BE2C (cell line): ENCODE data around the gene INPP5A.

Source experiments
- DNase-seq: peaks from one replicate; pipeline ENCODE4 v3.0.0-alpha.2; 2020
- H3K27me3 ChIP-seq: fragments of 250-450 bp; sonication (Bioruptor Pico); 2 replicates; pipeline ENCODE4 v1.5.1; 2020; ENCODE audit warnings: mild to moderate bottlenecking
- H3K36me3 ChIP-seq: fragments of 250-450 bp; sonication (Bioruptor Pico); 2 replicates; pipeline ENCODE4 v1.5.1; 2020; ENCODE audit warnings: mild to moderate bottlenecking
- H3K4me1 ChIP-seq: fragments of 250-450 bp; sonication (Bioruptor Pico); 2 replicates; pipeline ENCODE4 v1.5.1; 2020
- H3K4me3 ChIP-seq: 2 replicates; pipeline ENCODE4 v1.5.1; 2011; ENCODE audit warnings: low read depth, low read length
- H3K9me3 ChIP-seq: fragments of 250-450 bp; sonication (Bioruptor Pico); 2 replicates; pipeline ENCODE4 v1.5.1; 2020
- TF ChIP-seq, protein P1 (sequence below): IDR thresholded peaks from 2 replicates; pipeline ENCODE4 v1.5.1; 2012; ENCODE audit warnings: mild to moderate bottlenecking, low read depth, low read length

Gene INPP5A

GRCh38 chr10:132528064-132528691, 9.4 kb upstream of the INPP5A start:
- Histone ChIP-seq H3K4me3 (no peak overlapping the region), H3K4me1 (no peaks in the 10 kb centered on the region), H3K9me3 (no peaks in the 10 kb centered on the region), H3K36me3 (no peaks in the 10 kb centered on the region), H3K27me3 (peaks cover 46% of the 10 kb centered on the region)
- TF ChIP-seq, protein P1, sequence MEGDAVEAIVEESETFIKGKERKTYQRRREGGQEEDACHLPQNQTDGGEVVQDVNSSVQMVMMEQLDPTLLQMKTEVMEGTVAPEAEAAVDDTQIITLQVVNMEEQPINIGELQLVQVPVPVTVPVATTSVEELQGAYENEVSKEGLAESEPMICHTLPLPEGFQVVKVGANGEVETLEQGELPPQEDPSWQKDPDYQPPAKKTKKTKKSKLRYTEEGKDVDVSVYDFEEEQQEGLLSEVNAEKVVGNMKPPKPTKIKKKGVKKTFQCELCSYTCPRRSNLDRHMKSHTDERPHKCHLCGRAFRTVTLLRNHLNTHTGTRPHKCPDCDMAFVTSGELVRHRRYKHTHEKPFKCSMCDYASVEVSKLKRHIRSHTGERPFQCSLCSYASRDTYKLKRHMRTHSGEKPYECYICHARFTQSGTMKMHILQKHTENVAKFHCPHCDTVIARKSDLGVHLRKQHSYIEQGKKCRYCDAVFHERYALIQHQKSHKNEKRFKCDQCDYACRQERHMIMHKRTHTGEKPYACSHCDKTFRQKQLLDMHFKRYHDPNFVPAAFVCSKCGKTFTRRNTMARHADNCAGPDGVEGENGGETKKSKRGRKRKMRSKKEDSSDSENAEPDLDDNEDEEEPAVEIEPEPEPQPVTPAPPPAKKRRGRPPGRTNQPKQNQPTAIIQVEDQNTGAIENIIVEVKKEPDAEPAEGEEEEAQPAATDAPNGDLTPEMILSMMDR: no peak
- DNase-seq: no peak

- no peak for DNase-seq
- Histone ChIP-seq H3K36me3 (no peaks in the 10 kb centered on the region), H3K27me3 (peaks cover 35% of the 10 kb centered on the region), H3K9me3 (no peaks in the 10 kb centered on the region), H3K4me3 (no peak overlapping the region), H3K4me1 (no peaks in the 10 kb centered on the region)
- TF ChIP-seq, protein P1: no peak
Observed at GRCh38 chr10:132532179-132532578, 5.4 kb upstream of the INPP5A start.

DNA sequence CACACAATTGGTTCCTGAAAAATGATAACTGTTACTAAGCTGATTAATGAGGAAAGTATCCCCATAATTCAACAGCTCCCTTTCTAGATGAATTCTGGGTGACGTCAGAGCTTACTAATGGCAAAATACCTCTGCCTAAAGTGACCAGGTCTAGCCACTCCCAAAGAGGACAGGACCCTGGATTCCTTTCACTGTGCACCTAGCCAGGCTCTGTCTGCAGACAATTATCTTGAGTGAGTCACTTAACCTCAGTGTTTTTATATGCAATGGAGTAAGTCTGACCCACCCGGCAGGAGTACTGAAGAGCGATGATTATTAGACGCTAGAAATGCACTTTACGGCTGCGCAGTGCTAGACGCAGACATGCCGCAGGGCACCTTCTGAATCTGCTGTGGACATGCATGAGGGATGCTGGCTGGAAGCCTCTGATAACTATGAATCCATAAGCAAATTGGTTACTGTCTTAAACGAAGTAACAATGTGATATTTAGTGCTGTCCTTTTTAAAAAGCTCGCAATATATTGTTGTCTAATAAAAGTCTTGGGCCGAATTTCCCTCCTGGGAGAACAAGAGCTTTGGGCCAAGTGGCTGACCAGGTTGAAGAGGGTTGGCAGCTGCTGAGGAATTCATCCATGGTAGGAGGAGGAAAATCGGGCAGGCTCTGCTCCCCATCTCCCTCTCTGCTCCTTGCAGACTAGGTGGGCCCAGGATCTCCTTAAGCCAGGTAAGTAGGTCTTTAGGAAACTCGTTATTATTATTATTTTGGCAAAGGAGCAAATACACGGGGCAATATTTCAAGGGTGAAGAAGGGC, 4.6 kb upstream of the INPP5A start:
- no peak for DNase-seq
- TF ChIP-seq, protein P1: no peak
- Histone ChIP-seq H3K27me3 (peaks cover 27% of the 10 kb centered on the region), H3K4me3 (no peak overlapping the region), H3K36me3 (no peaks in the 10 kb centered on the region), H3K9me3 (no peaks in the 10 kb centered on the region), H3K4me1 (no peaks in the 10 kb centered on the region)

DNA sequence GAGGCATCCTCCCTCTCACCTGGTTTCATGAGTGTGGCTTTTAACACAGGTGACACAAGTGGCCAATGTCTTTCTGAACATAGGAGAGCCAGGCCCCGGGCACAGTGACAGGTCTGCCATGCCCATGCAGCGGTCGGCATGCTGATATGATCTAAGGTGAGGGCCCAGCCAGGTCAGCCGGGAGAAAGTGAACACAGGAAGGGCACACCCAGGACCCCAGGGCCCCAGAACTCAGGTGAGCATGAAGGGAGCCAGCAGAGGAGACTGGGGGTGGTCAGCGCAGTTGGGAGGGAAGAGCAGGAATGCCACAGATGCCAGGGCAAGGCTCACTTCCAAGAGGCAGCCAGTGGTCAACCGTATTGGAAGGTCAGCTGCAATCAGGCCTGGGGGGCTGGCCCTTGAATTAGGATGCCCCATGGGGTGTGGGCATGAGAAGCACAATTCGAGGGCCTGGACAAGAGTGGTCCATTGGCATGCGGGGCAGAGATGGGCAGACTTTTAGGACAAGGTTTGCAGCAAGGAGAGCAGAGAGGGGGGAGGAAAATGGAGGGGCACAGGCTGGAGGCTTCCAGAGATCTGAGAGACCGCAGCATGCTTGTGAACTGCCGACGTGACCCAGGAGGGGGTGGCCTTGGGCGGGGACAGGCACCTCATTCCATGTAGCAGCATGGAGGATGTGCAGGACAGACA, 3.9 kb upstream of the INPP5A start:
- no peak for DNase-seq
- TF ChIP-seq, protein P1: no peak
- H3K36me3 ChIP-seq: no peaks in the 10 kb centered on the region

DNA sequence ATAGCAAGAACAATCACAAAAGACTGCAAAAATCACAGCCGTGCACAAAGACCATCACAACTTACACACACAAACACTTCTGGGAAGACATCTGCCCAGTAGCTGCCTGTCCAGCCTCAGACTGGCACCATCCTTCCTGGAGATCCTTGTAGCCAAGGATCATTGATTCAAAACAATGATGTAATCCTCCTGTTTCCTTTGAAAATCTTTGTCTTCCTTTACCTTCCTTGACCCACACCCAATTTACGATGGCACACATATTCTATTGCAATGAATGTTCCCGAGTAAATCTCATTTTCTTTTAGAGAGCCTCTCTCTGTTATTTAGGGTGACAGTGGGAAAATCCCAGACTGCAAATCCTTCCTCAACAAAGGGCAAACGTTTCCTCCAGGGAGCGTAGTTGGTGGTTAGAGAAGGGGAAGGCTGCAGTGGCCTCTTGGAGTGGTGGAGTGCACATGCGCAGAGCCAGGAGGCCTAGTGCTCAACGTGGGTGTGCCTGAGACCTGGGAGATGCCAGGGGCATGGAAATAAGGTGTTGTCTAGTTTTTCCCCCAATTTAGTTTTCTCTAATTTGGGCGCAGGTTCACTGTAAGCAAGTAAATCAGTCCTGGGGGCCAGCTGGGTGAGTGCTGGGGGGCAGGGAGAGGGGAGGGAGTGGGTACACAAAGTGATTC, 3.1 kb upstream of the INPP5A start:
- DNase-seq: no peak

More for the DNA sequence above, 3.9 kb upstream of the INPP5A start:
- Histone ChIP-seq H3K4me1 (no peaks in the 10 kb centered on the region), H3K4me3 (no peak overlapping the region), H3K9me3 (no peaks in the 10 kb centered on the region), H3K27me3 (peaks cover 19% of the 10 kb centered on the region)

More for the DNA sequence above, 3.1 kb upstream of the INPP5A start:
- TF ChIP-seq, protein P1: no peak
- Histone ChIP-seq H3K27me3 (peaks cover 11% of the 10 kb centered on the region), H3K4me1 (no peaks in the 10 kb centered on the region), H3K36me3 (no peaks in the 10 kb centered on the region), H3K9me3 (no peaks in the 10 kb centered on the region), H3K4me3 (no peak overlapping the region)
